ENCODE results near the gene COLEC12.

COLEC12 gene

GRCh38 chr18:383135-383534, 117.4 kb downstream of the COLEC12 start:
- H3K79me2 ChIP-seq (ENCODE audit: control insufficient read depth, insufficient read depth, low read length, unreplicated experiment): no peaks in the 10 kb centered on the region
- no peaks in the 10 kb centered on the region for H3K4me1 ChIP-seq (ENCODE audit: control insufficient read depth, insufficient read depth, low read length, unreplicated experiment)
- H3K27me3 ChIP-seq (ENCODE audit: insufficient read depth, low read length): no peaks in the 10 kb centered on the region
- H3K4me3 ChIP-seq (ENCODE audit: low read depth, low read length): no peak overlapping the region
- H3K36me3 ChIP-seq (ENCODE audit: insufficient read depth, low read length): no peaks in the 10 kb centered on the region
- no peak overlapping the region for H2AFZ ChIP-seq (ENCODE audit: low read length, unreplicated experiment)
- H3K27ac ChIP-seq (ENCODE audit: low read depth, low read length): no peak overlapping the region

- Histone ChIP-seq H3K4me1 (ENCODE audit: control insufficient read depth, insufficient read depth, low read length, unreplicated experiment) (no peaks in the 10 kb centered on the region), H3K79me2 (ENCODE audit: control insufficient read depth, insufficient read depth, low read length, unreplicated experiment) (no peaks in the 10 kb centered on the region), H3K27me3 (ENCODE audit: insufficient read depth, low read length) (no peaks in the 10 kb centered on the region), H3K36me3 (ENCODE audit: insufficient read depth, low read length) (no peaks in the 10 kb centered on the region), H3K4me3 (ENCODE audit: low read depth, low read length) (no peak overlapping the region), H3K27ac (ENCODE audit: low read depth, low read length) (no peak overlapping the region), H2AFZ (ENCODE audit: low read length, unreplicated experiment) (no peak overlapping the region)
These were observed 118.0 kb downstream of the COLEC12 start for GRCh38 chr18:382423-382984.

GRCh38 chr18:379681-380330, 120.7 kb downstream of the COLEC12 start:
- no peaks in the 10 kb centered on the region for H3K79me2 ChIP-seq (ENCODE audit: control insufficient read depth, insufficient read depth, low read length, unreplicated experiment)
- no peaks in the 10 kb centered on the region for H3K27me3 ChIP-seq (ENCODE audit: insufficient read depth, low read length)
- H3K36me3 ChIP-seq (ENCODE audit: insufficient read depth, low read length): no peaks in the 10 kb centered on the region
- H2AFZ ChIP-seq (ENCODE audit: low read length, unreplicated experiment): no peak overlapping the region
- H3K4me1 ChIP-seq (ENCODE audit: control insufficient read depth, insufficient read depth, low read length, unreplicated experiment): no peaks in the 10 kb centered on the region
- H3K27ac ChIP-seq (ENCODE audit: low read depth, low read length): no peak overlapping the region
- H3K4me3 ChIP-seq (ENCODE audit: low read depth, low read length): no peak overlapping the region

GRCh38 chr18:378079-378478, 122.4 kb downstream of the COLEC12 start:
- no peaks in the 10 kb centered on the region for H3K36me3 ChIP-seq (ENCODE audit: insufficient read depth, low read length)
- no peak overlapping the region for H3K27ac ChIP-seq (ENCODE audit: low read depth, low read length)
- no peaks in the 10 kb centered on the region for H3K79me2 ChIP-seq (ENCODE audit: control insufficient read depth, insufficient read depth, low read length, unreplicated experiment)
- no peaks in the 10 kb centered on the region for H3K27me3 ChIP-seq (ENCODE audit: insufficient read depth, low read length)
- no peak overlapping the region for H3K4me3 ChIP-seq (ENCODE audit: low read depth, low read length)
- H3K4me1 ChIP-seq (ENCODE audit: control insufficient read depth, insufficient read depth, low read length, unreplicated experiment): no peaks in the 10 kb centered on the region
- no peak overlapping the region for H2AFZ ChIP-seq (ENCODE audit: low read length, unreplicated experiment)

GRCh38 chr18:377088-377487, 123.4 kb downstream of the COLEC12 start:
- no peak overlapping the region for H3K27ac ChIP-seq (ENCODE audit: low read depth, low read length)
- no peaks in the 10 kb centered on the region for H3K36me3 ChIP-seq (ENCODE audit: insufficient read depth, low read length)
- H3K4me3 ChIP-seq (ENCODE audit: low read depth, low read length): no peak overlapping the region
- no peaks in the 10 kb centered on the region for H3K79me2 ChIP-seq (ENCODE audit: control insufficient read depth, insufficient read depth, low read length, unreplicated experiment)
- no peaks in the 10 kb centered on the region for H3K27me3 ChIP-seq (ENCODE audit: insufficient read depth, low read length)
- H3K4me1 ChIP-seq (ENCODE audit: control insufficient read depth, insufficient read depth, low read length, unreplicated experiment): no peaks in the 10 kb centered on the region
- no peak overlapping the region for H2AFZ ChIP-seq (ENCODE audit: low read length, unreplicated experiment)

- Histone ChIP-seq H3K79me2 (ENCODE audit: control insufficient read depth, insufficient read depth, low read length, unreplicated experiment) (no peaks in the 10 kb centered on the region), H3K4me1 (ENCODE audit: control insufficient read depth, insufficient read depth, low read length, unreplicated experiment) (no peaks in the 10 kb centered on the region), H3K27ac (ENCODE audit: low read depth, low read length) (no peak overlapping the region), H2AFZ (ENCODE audit: low read length, unreplicated experiment) (no peak overlapping the region), H3K4me3 (ENCODE audit: low read depth, low read length) (no peak overlapping the region), H3K27me3 (ENCODE audit: insufficient read depth, low read length) (no peaks in the 10 kb centered on the region), H3K36me3 (ENCODE audit: insufficient read depth, low read length) (no peaks in the 10 kb centered on the region)
These were observed 124.2 kb downstream of the COLEC12 start for GRCh38 chr18:376311-376710.

- no peaks in the 10 kb centered on the region for H3K4me1 ChIP-seq (ENCODE audit: control insufficient read depth, insufficient read depth, low read length, unreplicated experiment)
- H3K36me3 ChIP-seq (ENCODE audit: insufficient read depth, low read length): no peaks in the 10 kb centered on the region
- H3K79me2 ChIP-seq (ENCODE audit: control insufficient read depth, insufficient read depth, low read length, unreplicated experiment): no peaks in the 10 kb centered on the region
- H2AFZ ChIP-seq (ENCODE audit: low read length, unreplicated experiment): no peak overlapping the region
- no peak overlapping the region for H3K4me3 ChIP-seq (ENCODE audit: low read depth, low read length)
- no peak overlapping the region for H3K27ac ChIP-seq (ENCODE audit: low read depth, low read length)
- H3K27me3 ChIP-seq (ENCODE audit: insufficient read depth, low read length): no peaks in the 10 kb centered on the region
These were observed 125.8 kb downstream of the COLEC12 start for GRCh38 chr18:374721-375168.

GRCh38 chr18:373780-374179, 126.7 kb downstream of the COLEC12 start:
- Histone ChIP-seq H3K27ac (ENCODE audit: low read depth, low read length) (no peak overlapping the region), H3K4me1 (ENCODE audit: control insufficient read depth, insufficient read depth, low read length, unreplicated experiment) (no peaks in the 10 kb centered on the region), H3K36me3 (ENCODE audit: insufficient read depth, low read length) (no peaks in the 10 kb centered on the region), H3K79me2 (ENCODE audit: control insufficient read depth, insufficient read depth, low read length, unreplicated experiment) (no peaks in the 10 kb centered on the region), H3K4me3 (ENCODE audit: low read depth, low read length) (no peak overlapping the region), H2AFZ (ENCODE audit: low read length, unreplicated experiment) (no peak overlapping the region), H3K27me3 (ENCODE audit: insufficient read depth, low read length) (no peaks in the 10 kb centered on the region)

GRCh38 chr18:371609-371982, 128.9 kb downstream of the COLEC12 start:
- no peak overlapping the region for H3K4me3 ChIP-seq (ENCODE audit: low read depth, low read length)
- no peaks in the 10 kb centered on the region for H3K27me3 ChIP-seq (ENCODE audit: insufficient read depth, low read length)
- H3K27ac ChIP-seq (ENCODE audit: low read depth, low read length): no peak overlapping the region

GRCh38 chr18:370751-371608, 129.5 kb downstream of the COLEC12 start:
- no peaks in the 10 kb centered on the region for H3K79me2 ChIP-seq (ENCODE audit: control insufficient read depth, insufficient read depth, low read length, unreplicated experiment)
- no peak overlapping the region for H3K4me3 ChIP-seq (ENCODE audit: low read depth, low read length)
- no peak overlapping the region for H3K27ac ChIP-seq (ENCODE audit: low read depth, low read length)
- no peak overlapping the region for H2AFZ ChIP-seq (ENCODE audit: low read length, unreplicated experiment)
- H3K36me3 ChIP-seq (ENCODE audit: insufficient read depth, low read length): no peaks in the 10 kb centered on the region
- no peaks in the 10 kb centered on the region for H3K4me1 ChIP-seq (ENCODE audit: control insufficient read depth, insufficient read depth, low read length, unreplicated experiment)
- H3K27me3 ChIP-seq (ENCODE audit: insufficient read depth, low read length): no peaks in the 10 kb centered on the region

More at GRCh38 chr18:371609-371982, 128.9 kb downstream of the COLEC12 start:
- no peaks in the 10 kb centered on the region for H3K36me3 ChIP-seq (ENCODE audit: insufficient read depth, low read length)
- H3K79me2 ChIP-seq (ENCODE audit: control insufficient read depth, insufficient read depth, low read length, unreplicated experiment): no peaks in the 10 kb centered on the region
- H2AFZ ChIP-seq (ENCODE audit: low read length, unreplicated experiment): no peak overlapping the region
- H3K4me1 ChIP-seq (ENCODE audit: control insufficient read depth, insufficient read depth, low read length, unreplicated experiment): no peaks in the 10 kb centered on the region

All from ACC112 (cell line).